Neural cell (in vitro differentiated cells): Measurements from ENCODE around the gene C1orf21. TPM values are rescaled to one million over a fixed set of nuclear protein-coding genes. Genes with fewer than 3 reads are reported as not detected.

ENCODE experiments used
- H2AFZ ChIP-seq: fragments of 200-600, 300-800 bp; sonication (generic), shearing (Covaris generic); 2 replicates; pipeline ENCODE4 v1.6.0; 2014; ENCODE audit warnings: low read depth, mild to moderate bottlenecking, antibody characterized with exemption, low read length, moderate library complexity
- H3F3A ChIP-seq: fragments of 200-600 bp; shearing (Covaris generic); 2 replicates; pipeline ENCODE4 v1.6.1; 2016; ENCODE audit warnings: mild to moderate bottlenecking, moderate library complexity, mixed read lengths, antibody characterized with exemption, low read length; ENCODE audit not compliant: insufficient read depth, poor library complexity, severe bottlenecking
- H3K27ac ChIP-seq: fragments of 200-600, 300-800 bp; sonication (generic), shearing (Covaris generic); 2 replicates; pipeline ENCODE4 v1.5.1; 2014; ENCODE audit warnings: mild to moderate bottlenecking, low read length, moderate library complexity
- H3K27me3 ChIP-seq: fragments of 300-800, 200-600 bp; sonication (generic), shearing (Covaris generic); 2 replicates; pipeline ENCODE4 v1.6.0; 2014; ENCODE audit warnings: mild to moderate bottlenecking, low read depth, low read length, moderate library complexity; ENCODE audit not compliant: insufficient read depth
- H3K36me3 ChIP-seq: fragments of 300-800, 200-600 bp; sonication (generic), shearing (Covaris generic); 2 replicates; pipeline ENCODE4 v1.5.1; 2014; ENCODE audit warnings: mild to moderate bottlenecking, antibody characterized with exemption, low read length, moderate library complexity; ENCODE audit not compliant: insufficient read depth
- H3K4me2 ChIP-seq: fragments of 300-800, 200-600 bp; sonication (generic), shearing (Covaris generic); 2 replicates; pipeline ENCODE4 v1.6.0; 2014; ENCODE audit warnings: mild to moderate bottlenecking, low read length
- H3K4me3 ChIP-seq: fragments of 300-800, 200-600 bp; sonication (generic), shearing (Covaris generic); 2 replicates; pipeline ENCODE4 v1.5.1; 2014; ENCODE audit warnings: mild to moderate bottlenecking, low read length, moderate library complexity
- H3K79me2 ChIP-seq: fragments of 200-600 bp; shearing (Covaris generic); replicated peaks from 2 replicates; pipeline ENCODE4 v1.6.0; 2014; ENCODE audit warnings: mild to moderate bottlenecking, low read length, moderate library complexity; ENCODE audit not compliant: insufficient read depth
- H3K9ac ChIP-seq: fragments of 300-800, 200-600 bp; sonication (generic), shearing (Covaris generic); 2 replicates; pipeline ENCODE4 v1.6.1; 2016; ENCODE audit warnings: mild to moderate bottlenecking, low read length, mixed read lengths
- H3K9me2 ChIP-seq: fragments of 200-600 bp; shearing (Covaris generic); 2 replicates; pipeline ENCODE4 v1.6.1; 2016; ENCODE audit warnings: mild to moderate bottlenecking, low read length, mixed read lengths; ENCODE audit not compliant: insufficient read depth
- H3K9me3 ChIP-seq: fragments of 200-600, 300-800 bp; sonication (generic), shearing (Covaris generic); 2 replicates; pipeline ENCODE4 v1.6.1; 2016; ENCODE audit warnings: mild to moderate bottlenecking, mixed run types, low read length, moderate library complexity, mixed read lengths
- H4K20me1 ChIP-seq: fragments of 200-600 bp; shearing (Covaris generic); 2 replicates; pipeline ENCODE4 v1.6.1; 2016; ENCODE audit warnings: mild to moderate bottlenecking, mixed run types; ENCODE audit not compliant: insufficient read depth
- EP300 ChIP-seq: fragments of 450-650 bp; conservative IDR thresholded peaks from 2 replicates; pipeline ENCODE4 v1.6.1; 2014; ENCODE audit warnings: antibody characterized with exemption, mild to moderate bottlenecking, moderate library complexity; ENCODE audit not compliant: poor library complexity, severe bottlenecking
- EZH2 ChIP-seq: fragments of 200-600, 300-800 bp; shearing (Covaris generic), sonication (generic); IDR thresholded peaks from 2 replicates; pipeline ENCODE4 v1.6.1; 2014; ENCODE audit warnings: antibody characterized with exemption, low read length, borderline replicate concordance, mild to moderate bottlenecking; ENCODE audit not compliant: insufficient read depth, poor library complexity, severe bottlenecking
- MXI1 ChIP-seq: fragments of 450-650 bp; conservative IDR thresholded peaks from 2 replicates; pipeline ENCODE4 v1.6.1; 2014; ENCODE audit warnings: antibody characterized with exemption, mild to moderate bottlenecking; ENCODE audit not compliant: poor library complexity, severe bottlenecking
- POLR2AphosphoS5 ChIP-seq: IDR thresholded peaks from 2 replicates; pipeline ENCODE4 v1.6.1; 2012
- RAD21 ChIP-seq: fragments of 450-650 bp; conservative IDR thresholded peaks from 2 replicates; pipeline ENCODE4 v1.6.1; 2014; ENCODE audit warnings: antibody characterized with exemption, mild to moderate bottlenecking, moderate library complexity
- SMC3 ChIP-seq: fragments of 450-650 bp; conservative IDR thresholded peaks from 2 replicates; pipeline ENCODE4 v1.6.1; 2014; ENCODE audit warnings: antibody characterized with exemption, mild to moderate bottlenecking, moderate library complexity; ENCODE audit not compliant: poor library complexity
- TAF1 ChIP-seq: IDR thresholded peaks from 2 replicates; pipeline ENCODE4 v1.6.1; 2012; ENCODE audit warnings: low read depth
- polyA plus RNA-seq: library from polyadenylated mRNA; depleted of rRNA; stranded (reverse); fragments of >200 nt; gene quantifications from 2 replicates; pipeline ENCODE4 v1.2.3, GENCODE V29; 2014
- TF ChIP-seq, protein P1 (sequence below): fragments of 450-650 bp; IDR thresholded peaks from 2 replicates; pipeline ENCODE4 v1.5.1; 2014; ENCODE audit warnings: antibody characterized with exemption, mild to moderate bottlenecking, moderate library complexity; ENCODE audit not compliant: poor library complexity, severe bottlenecking
- TF ChIP-seq, protein P2 (sequence below): IDR thresholded peaks from 2 replicates; pipeline ENCODE4 v1.6.1; 2012; ENCODE audit warnings: borderline replicate concordance

The C1orf21 gene
- polyA plus RNA-seq, 1 donor from 2014 or later = 21.1 TPM

DNA sequence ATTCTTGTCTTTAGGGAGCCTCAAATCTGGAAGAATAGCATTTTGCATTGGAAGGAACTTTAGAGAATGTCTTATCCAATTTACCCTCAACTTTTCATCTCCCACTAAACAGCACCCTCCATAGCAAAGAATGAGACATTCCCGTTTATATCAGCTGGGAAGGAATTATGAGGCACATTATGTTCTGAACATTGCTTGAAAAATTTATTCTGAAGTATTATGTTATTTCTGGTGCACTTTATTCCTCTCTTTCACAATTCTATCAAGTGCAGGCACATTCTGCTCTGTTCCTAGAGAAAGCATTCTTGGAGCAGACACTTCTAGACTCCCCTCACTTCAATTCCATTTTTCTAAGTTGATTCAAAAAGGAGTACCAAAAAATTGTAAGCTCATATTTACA, 220.0 kb downstream of the C1orf21 start:
- no peaks in the 10 kb centered on the region for H3K9me3 ChIP-seq
- H3K9ac ChIP-seq = no peak overlapping the region
- H4K20me1 ChIP-seq = no peaks in the 10 kb centered on the region
- H3K4me3 ChIP-seq = no peak overlapping the region
- no peak overlapping the region for H3K4me2 ChIP-seq
- H3K27me3 ChIP-seq = no peaks in the 10 kb centered on the region
- H3K27ac ChIP-seq = no peak overlapping the region
- H3K9me2 ChIP-seq = no peaks in the 10 kb centered on the region
- no peaks in the 10 kb centered on the region for H3K36me3 ChIP-seq
- H2AFZ ChIP-seq = no peak overlapping the region
- H3K79me2 ChIP-seq = no peaks in the 10 kb centered on the region
- TF ChIP-seq EZH2 (no peak), POLR2AphosphoS5 (no peak), MXI1 (no peak), TAF1 (no peak), EP300 (no peak), SMC3 (no peak), RAD21 (no peak)
- TF ChIP-seq, protein P1, sequence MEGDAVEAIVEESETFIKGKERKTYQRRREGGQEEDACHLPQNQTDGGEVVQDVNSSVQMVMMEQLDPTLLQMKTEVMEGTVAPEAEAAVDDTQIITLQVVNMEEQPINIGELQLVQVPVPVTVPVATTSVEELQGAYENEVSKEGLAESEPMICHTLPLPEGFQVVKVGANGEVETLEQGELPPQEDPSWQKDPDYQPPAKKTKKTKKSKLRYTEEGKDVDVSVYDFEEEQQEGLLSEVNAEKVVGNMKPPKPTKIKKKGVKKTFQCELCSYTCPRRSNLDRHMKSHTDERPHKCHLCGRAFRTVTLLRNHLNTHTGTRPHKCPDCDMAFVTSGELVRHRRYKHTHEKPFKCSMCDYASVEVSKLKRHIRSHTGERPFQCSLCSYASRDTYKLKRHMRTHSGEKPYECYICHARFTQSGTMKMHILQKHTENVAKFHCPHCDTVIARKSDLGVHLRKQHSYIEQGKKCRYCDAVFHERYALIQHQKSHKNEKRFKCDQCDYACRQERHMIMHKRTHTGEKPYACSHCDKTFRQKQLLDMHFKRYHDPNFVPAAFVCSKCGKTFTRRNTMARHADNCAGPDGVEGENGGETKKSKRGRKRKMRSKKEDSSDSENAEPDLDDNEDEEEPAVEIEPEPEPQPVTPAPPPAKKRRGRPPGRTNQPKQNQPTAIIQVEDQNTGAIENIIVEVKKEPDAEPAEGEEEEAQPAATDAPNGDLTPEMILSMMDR = no peak
- TF ChIP-seq, protein P2, sequence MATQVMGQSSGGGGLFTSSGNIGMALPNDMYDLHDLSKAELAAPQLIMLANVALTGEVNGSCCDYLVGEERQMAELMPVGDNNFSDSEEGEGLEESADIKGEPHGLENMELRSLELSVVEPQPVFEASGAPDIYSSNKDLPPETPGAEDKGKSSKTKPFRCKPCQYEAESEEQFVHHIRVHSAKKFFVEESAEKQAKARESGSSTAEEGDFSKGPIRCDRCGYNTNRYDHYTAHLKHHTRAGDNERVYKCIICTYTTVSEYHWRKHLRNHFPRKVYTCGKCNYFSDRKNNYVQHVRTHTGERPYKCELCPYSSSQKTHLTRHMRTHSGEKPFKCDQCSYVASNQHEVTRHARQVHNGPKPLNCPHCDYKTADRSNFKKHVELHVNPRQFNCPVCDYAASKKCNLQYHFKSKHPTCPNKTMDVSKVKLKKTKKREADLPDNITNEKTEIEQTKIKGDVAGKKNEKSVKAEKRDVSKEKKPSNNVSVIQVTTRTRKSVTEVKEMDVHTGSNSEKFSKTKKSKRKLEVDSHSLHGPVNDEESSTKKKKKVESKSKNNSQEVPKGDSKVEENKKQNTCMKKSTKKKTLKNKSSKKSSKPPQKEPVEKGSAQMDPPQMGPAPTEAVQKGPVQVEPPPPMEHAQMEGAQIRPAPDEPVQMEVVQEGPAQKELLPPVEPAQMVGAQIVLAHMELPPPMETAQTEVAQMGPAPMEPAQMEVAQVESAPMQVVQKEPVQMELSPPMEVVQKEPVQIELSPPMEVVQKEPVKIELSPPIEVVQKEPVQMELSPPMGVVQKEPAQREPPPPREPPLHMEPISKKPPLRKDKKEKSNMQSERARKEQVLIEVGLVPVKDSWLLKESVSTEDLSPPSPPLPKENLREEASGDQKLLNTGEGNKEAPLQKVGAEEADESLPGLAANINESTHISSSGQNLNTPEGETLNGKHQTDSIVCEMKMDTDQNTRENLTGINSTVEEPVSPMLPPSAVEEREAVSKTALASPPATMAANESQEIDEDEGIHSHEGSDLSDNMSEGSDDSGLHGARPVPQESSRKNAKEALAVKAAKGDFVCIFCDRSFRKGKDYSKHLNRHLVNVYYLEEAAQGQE = no peak
- H3F3A ChIP-seq = no peaks in the 10 kb centered on the region

DNA sequence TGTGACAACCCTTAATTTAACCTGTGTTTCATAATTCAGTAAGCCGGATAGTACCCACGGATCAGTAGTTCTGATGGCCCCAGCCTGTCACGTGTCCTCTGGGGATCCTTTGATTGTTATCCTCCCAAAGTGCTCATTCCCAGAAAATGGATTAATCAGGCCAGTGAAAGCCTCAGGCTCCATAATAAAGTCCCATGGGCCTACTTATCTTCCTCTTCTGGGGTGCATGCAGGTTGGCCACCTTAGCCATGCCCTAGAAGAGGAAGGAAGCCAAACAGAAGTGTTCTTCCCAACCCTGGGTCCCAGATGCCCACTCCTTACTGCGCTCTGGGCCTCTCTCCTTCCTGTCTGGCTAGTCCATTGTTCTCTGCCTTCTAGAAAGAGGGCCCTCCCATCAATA, 221.8 kb downstream of the C1orf21 start:
- H3K9me3 ChIP-seq = no peaks in the 10 kb centered on the region
- H3K27me3 ChIP-seq = no peaks in the 10 kb centered on the region
- H2AFZ ChIP-seq = no peak overlapping the region
- no peak overlapping the region for H3K4me2 ChIP-seq
- no peaks in the 10 kb centered on the region for H3K9me2 ChIP-seq
- no peak overlapping the region for H3K27ac ChIP-seq
- H3K36me3 ChIP-seq = no peaks in the 10 kb centered on the region
- H3K79me2 ChIP-seq = no peaks in the 10 kb centered on the region
- H3K9ac ChIP-seq = no peak overlapping the region
- no peak overlapping the region for H3K4me3 ChIP-seq
- H3F3A ChIP-seq = no peaks in the 10 kb centered on the region
- H4K20me1 ChIP-seq = no peaks in the 10 kb centered on the region
- TF ChIP-seq MXI1 (no peak), SMC3 (no peak), TAF1 (no peak), EZH2 (no peak), EP300 (no peak), POLR2AphosphoS5 (no peak), RAD21 (no peak)
- TF ChIP-seq, protein P1 = no peak
- TF ChIP-seq, protein P2 = no peak
